WTC11 (cell line): ENCODE measurements around the gene DCTN1. TPM values are rescaled to one million over a fixed set of nuclear protein-coding genes. Genes with fewer than 3 reads are reported as not detected.
"Not testable (repeated sequence)": the region's sequence is repeated elsewhere in the genome, so short reads cannot be mapped to it uniquely, and the experiment has no call there.

Experiments used
- ATAC-seq: fragments of 200-7000 bp; cut with Tn5 transposase; 2 replicates; pipeline ENCODE4 v1.10.0; 2021; ENCODE audit warnings: mild to moderate bottlenecking, moderate library complexity
- CTCF ChIA-PET: fragments of 300-600 bp; sonication (Branson Sonifier 250); formaldehyde crosslinking; loops from one replicate; lab custom pipeline; 2021; ENCODE audit warnings: antibody characterized with exemption; lab: Charles Lee
- POLR2A ChIA-PET: fragments of 350-600 bp; sonication (Branson Sonifier 250); formaldehyde crosslinking; loops from one replicate; lab custom pipeline; 2021; ENCODE audit warnings: antibody characterized with exemption; lab: Charles Lee
- DNase-seq: peaks from one replicate; pipeline ENCODE4 v3.0.0; 2021; ENCODE audit warnings: low spot score
- H3K27ac Mint-ChIP-seq: 2 replicates; pipeline ENCODE4 v1.8.0; 2021; ENCODE audit warnings: mixed read lengths
- H3K27me3 Mint-ChIP-seq: 2 replicates; pipeline ENCODE4 v1.8.0; 2021; ENCODE audit warnings: low read depth, mild to moderate bottlenecking, moderate library complexity, mixed read lengths
- H3K36me3 Mint-ChIP-seq: 2 replicates; pipeline ENCODE4 v1.8.0; 2021; ENCODE audit warnings: mixed read lengths
- H3K4me1 Mint-ChIP-seq: 2 replicates; pipeline ENCODE4 v1.8.0; 2022; ENCODE audit warnings: mixed read lengths
- H3K4me3 Mint-ChIP-seq: 2 replicates; pipeline ENCODE4 v1.8.0; 2021; ENCODE audit warnings: mild to moderate bottlenecking, moderate library complexity, mixed read lengths
- H3K9me3 Mint-ChIP-seq: 2 replicates; pipeline ENCODE4 v1.8.0; 2021; ENCODE audit warnings: mixed read lengths
- ATF1 ChIP-seq: sonication (generic); formaldehyde crosslinking; IDR thresholded peaks from 2 replicates; pipeline ENCODE4 v1.8.1; 2023; ENCODE audit warnings: mild to moderate bottlenecking, moderate library complexity, missing genetic modification reagents
- CBFB ChIP-seq: sonication (generic); formaldehyde crosslinking; IDR thresholded peaks from 2 replicates; pipeline ENCODE4 v1.8.1; 2022; ENCODE audit warnings: mild to moderate bottlenecking, low read depth, missing genetic modification reagents
- CREM ChIP-seq: sonication (generic); formaldehyde crosslinking; IDR thresholded peaks from 2 replicates; pipeline ENCODE4 v1.8.1; 2022; ENCODE audit warnings: mild to moderate bottlenecking, missing genetic modification reagents, moderate library complexity
- FOXK1 ChIP-seq: sonication (generic); formaldehyde crosslinking; IDR thresholded peaks from 2 replicates; pipeline ENCODE4 v1.8.0; 2022; ENCODE audit warnings: mild to moderate bottlenecking, moderate library complexity, missing genetic modification reagents
- FOXP4 ChIP-seq: sonication (generic); formaldehyde crosslinking; IDR thresholded peaks from 2 replicates; pipeline ENCODE4 v1.8.0; 2022; ENCODE audit warnings: mild to moderate bottlenecking, missing genetic modification reagents
- IRF2 ChIP-seq: sonication (generic); formaldehyde crosslinking; IDR thresholded peaks from 2 replicates; pipeline ENCODE4 v1.8.0; 2022; ENCODE audit warnings: low read depth, missing genetic modification reagents, borderline replicate concordance
- NR1H2 ChIP-seq: sonication (generic); formaldehyde crosslinking; IDR thresholded peaks from 2 replicates; pipeline ENCODE4 v1.9.0; 2021; ENCODE audit warnings: mild to moderate bottlenecking, moderate library complexity, missing genetic modification reagents
- NR2C2 ChIP-seq: sonication (generic); formaldehyde crosslinking; IDR thresholded peaks from 2 replicates; pipeline ENCODE4 v1.8.0; 2022; ENCODE audit warnings: mild to moderate bottlenecking, missing genetic modification reagents
- PRDM15 ChIP-seq: sonication (generic); formaldehyde crosslinking; IDR thresholded peaks from 2 replicates; pipeline ENCODE4 v1.8.0; 2022; ENCODE audit warnings: missing genetic modification reagents
- SMAD4 ChIP-seq: sonication (generic); formaldehyde crosslinking; IDR thresholded peaks from 2 replicates; pipeline ENCODE4 v1.8.0; 2022; ENCODE audit warnings: mild to moderate bottlenecking, missing genetic modification reagents
- SP1 ChIP-seq: sonication (generic); formaldehyde crosslinking; conservative IDR thresholded peaks from 2 replicates; pipeline ENCODE4 v1.8.1; 2022; ENCODE audit warnings: missing genetic modification reagents
- STAT6 ChIP-seq: sonication (generic); formaldehyde crosslinking; conservative IDR thresholded peaks from 2 replicates; pipeline ENCODE4 v1.8.1; 2023; ENCODE audit warnings: mild to moderate bottlenecking, low read depth, missing genetic modification reagents, moderate library complexity
- TP53 ChIP-seq: sonication (generic); formaldehyde crosslinking; IDR thresholded peaks from 2 replicates; pipeline ENCODE4 v1.8.1; 2023; ENCODE audit warnings: mild to moderate bottlenecking, missing genetic modification reagents
- ZBTB21 ChIP-seq: sonication (generic); formaldehyde crosslinking; IDR thresholded peaks from 2 replicates; pipeline ENCODE4 v1.8.1; 2023; ENCODE audit warnings: mild to moderate bottlenecking, missing genetic modification reagents, borderline replicate concordance
- ZMAT4 ChIP-seq: fragments of 250-450 bp; sonication (Bioruptor Pico); IDR thresholded peaks from 2 replicates; pipeline ENCODE4 v1.9.0; 2021; ENCODE audit warnings: mild to moderate bottlenecking
- ZNF232 ChIP-seq: sonication (generic); formaldehyde crosslinking; IDR thresholded peaks from 2 replicates; pipeline ENCODE4 v1.8.0; 2022; ENCODE audit warnings: mild to moderate bottlenecking, missing genetic modification reagents
- ZNF263 ChIP-seq: sonication (generic); formaldehyde crosslinking; IDR thresholded peaks from 2 replicates; pipeline ENCODE4 v1.8.1; 2022; ENCODE audit warnings: low read depth, mild to moderate bottlenecking, moderate library complexity, missing genetic modification reagents
- ZNF532 ChIP-seq: fragments of 250-450 bp; sonication (Bioruptor Pico); IDR thresholded peaks from 2 replicates; pipeline ENCODE4 v1.9.0; 2021; ENCODE audit warnings: mild to moderate bottlenecking, borderline replicate concordance
- total RNA-seq: library from RNA; stranded (reverse); gene quantifications from 3 replicates; pipeline ENCODE4 v1.2.3, GENCODE V29; 2021

DCTN1 gene
- total RNA-seq, 1 experiment from 2014 or later, result 179 TPM

GRCh38 chr2:74421221-74421870 is 41.2 kb upstream of the DCTN1 start, which contains the start of the genes C2orf81 and WDR54 (continued):
- TF ChIP-seq STAT6 (CRISPR knock-in tag) (no peak), ATF1 (CRISPR knock-in tag) (no peak), SMAD4 (CRISPR knock-in tag) (no peak), ZBTB21 (CRISPR knock-in tag) (no peak), IRF2 (CRISPR knock-in tag) (no peak), TP53 (CRISPR knock-in tag) (no peak), ZNF263 (CRISPR knock-in tag) (no peak), ZMAT4 (CRISPR knock-in tag) (no peak), PRDM15 (CRISPR knock-in tag) (no peak), ZNF232 (CRISPR knock-in tag) (no peak), CREM (CRISPR knock-in tag) (peak; percentile 51; the same call in 1 of the 2 replicates), CBFB (CRISPR knock-in tag) (no peak; the same call in 1 of the 2 replicates)
- TF ChIP-seq, all 79 proteins: peak for 15

- not testable (repeated sequence) for ATAC-seq, DNase-seq, H3K27ac Mint-ChIP-seq, H3K9me3 Mint-ChIP-seq
- POLR2A ChIA-PET, result interaction anchor here (0.5 to 1.3 kb wide), 6 partner anchors 16 to 62 kb away, joined by 3 to 9 read pairs (median 6); partner anchors contain the start of genes CCDC142 and TTC31
- Mint-ChIP-seq H3K36me3 (peaks cover 10% of the 10 kb centered on the region), H3K27me3 (peaks cover 64% of the 10 kb centered on the region), H3K4me3 (peak overlapping the region; percentile 99), H3K4me1 (peaks cover 24% of the 10 kb centered on the region)
- CTCF ChIA-PET, result interaction anchor here (0.6 to 2.0 kb wide), 4 partner anchors 16 to 86 kb away, joined by 3 to 7 read pairs (median 6); no protein-coding TSS in a partner anchor
Observed at GRCh38 chr2:74420443-74421103, 40.5 kb upstream of the DCTN1 start.

- Mint-ChIP-seq H3K27me3 (peaks cover 68% of the 10 kb centered on the region), H3K27ac (no peak overlapping the region), H3K36me3 (peaks cover 6% of the 10 kb centered on the region), H3K4me3 (peak overlapping the region; percentile 38; the same call in 1 of the 2 replicates), H3K4me1 (peaks cover 27% of the 10 kb centered on the region), H3K9me3 (no peaks in the 10 kb centered on the region)
- ChIA-PET POLR2A (interaction anchor here (1.0 kb wide), 1 partner anchor 32 kb away, joined by 7 read pairs; no protein-coding TSS in a partner anchor), CTCF (no interaction called here)
- ATAC-seq (no peak), DNase-seq (no peak)
- TF ChIP-seq SP1 (CRISPR knock-in tag) (no peak), FOXK1 (CRISPR knock-in tag) (no peak), TP53 (CRISPR knock-in tag) (no peak), CBFB (CRISPR knock-in tag) (no peak), FOXP4 (no peak), NR2C2 (CRISPR knock-in tag) (no peak), ZNF532 (CRISPR knock-in tag) (no peak), NR1H2 (CRISPR knock-in tag) (no peak), IRF2 (CRISPR knock-in tag) (no peak)
Observed at GRCh38 chr2:74420006-74420405, 39.9 kb upstream of the DCTN1 start.
